ENCODE data around the gene FBXO47. TPM values are rescaled to one million over a fixed set of nuclear protein-coding genes. Genes with fewer than 3 reads are reported as not detected.

The FBXO47 gene
- total RNA-seq, 6 donors from 2014 or later, result not detected

DNA sequence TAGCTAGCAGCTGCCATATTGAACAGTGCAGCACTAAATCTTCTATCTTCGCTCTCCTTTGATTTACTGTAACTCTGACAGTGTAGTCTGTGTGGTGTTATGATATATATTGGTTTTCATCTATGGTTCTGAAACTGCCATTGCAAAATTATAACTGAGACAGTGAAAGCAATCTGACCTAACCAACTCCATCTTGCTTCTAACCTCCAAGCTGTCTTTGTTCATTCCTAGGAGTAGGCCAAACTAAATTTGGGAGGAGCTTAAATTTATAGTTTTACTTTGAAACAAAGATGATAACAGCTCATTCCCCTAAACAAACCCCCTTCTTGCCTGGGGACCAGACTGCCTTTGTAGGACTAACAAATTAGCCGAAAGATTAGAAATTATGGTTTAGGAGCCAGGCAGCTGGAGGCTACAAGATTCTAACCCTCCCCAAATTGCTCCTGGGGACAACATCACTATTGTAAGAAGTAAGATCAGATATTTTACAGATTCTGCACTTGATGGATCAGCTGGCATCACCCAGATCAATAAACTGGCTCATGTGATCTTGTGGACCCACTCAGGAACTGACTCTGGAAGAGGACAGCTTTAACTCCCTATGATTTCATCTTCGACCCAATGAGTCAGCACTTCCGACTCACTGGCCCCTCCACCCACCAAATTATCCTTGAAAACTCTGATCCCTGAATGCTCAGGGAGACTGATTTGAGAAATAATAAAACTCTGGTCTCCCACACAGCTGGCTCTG lies 47.0 kb upstream of the FBXO47 start:
- no peak overlapping the region for H3K27ac ChIP-seq
- no peak for DNase-seq
- ATAC-seq (ENCODE audit: low FRiP score in 2 of 2), result peak in 1 of 2 donors; percentile 82
- H3K4me1 ChIP-seq, result peaks cover 0 to 11% (median 3%) of the 10 kb centered on the region in 4 donors
- TF ChIP-seq POLR2AphosphoS5 (IDR thresholded peaks at IDR 0.05), result no peak
- TF ChIP-seq, protein P1, sequence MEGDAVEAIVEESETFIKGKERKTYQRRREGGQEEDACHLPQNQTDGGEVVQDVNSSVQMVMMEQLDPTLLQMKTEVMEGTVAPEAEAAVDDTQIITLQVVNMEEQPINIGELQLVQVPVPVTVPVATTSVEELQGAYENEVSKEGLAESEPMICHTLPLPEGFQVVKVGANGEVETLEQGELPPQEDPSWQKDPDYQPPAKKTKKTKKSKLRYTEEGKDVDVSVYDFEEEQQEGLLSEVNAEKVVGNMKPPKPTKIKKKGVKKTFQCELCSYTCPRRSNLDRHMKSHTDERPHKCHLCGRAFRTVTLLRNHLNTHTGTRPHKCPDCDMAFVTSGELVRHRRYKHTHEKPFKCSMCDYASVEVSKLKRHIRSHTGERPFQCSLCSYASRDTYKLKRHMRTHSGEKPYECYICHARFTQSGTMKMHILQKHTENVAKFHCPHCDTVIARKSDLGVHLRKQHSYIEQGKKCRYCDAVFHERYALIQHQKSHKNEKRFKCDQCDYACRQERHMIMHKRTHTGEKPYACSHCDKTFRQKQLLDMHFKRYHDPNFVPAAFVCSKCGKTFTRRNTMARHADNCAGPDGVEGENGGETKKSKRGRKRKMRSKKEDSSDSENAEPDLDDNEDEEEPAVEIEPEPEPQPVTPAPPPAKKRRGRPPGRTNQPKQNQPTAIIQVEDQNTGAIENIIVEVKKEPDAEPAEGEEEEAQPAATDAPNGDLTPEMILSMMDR (IDR thresholded peaks at IDR 0.05), result no peak
- no peak for TF ChIP-seq POLR2A (IDR thresholded peaks at IDR 0.05)
- no peak for TF ChIP-seq EP300 (IDR thresholded peaks at IDR 0.05)
- no peaks in the 10 kb centered on the region for H3K36me3 ChIP-seq
- H3K27me3 ChIP-seq, result no peaks in the 10 kb centered on the region
- no peak overlapping the region for H3K4me3 ChIP-seq
- no peaks in the 10 kb centered on the region for H3K9me3 ChIP-seq
- 84 to 87% methylated on average over 4 of the region's 4 CpGs for WGBS, 2 donors

DNA sequence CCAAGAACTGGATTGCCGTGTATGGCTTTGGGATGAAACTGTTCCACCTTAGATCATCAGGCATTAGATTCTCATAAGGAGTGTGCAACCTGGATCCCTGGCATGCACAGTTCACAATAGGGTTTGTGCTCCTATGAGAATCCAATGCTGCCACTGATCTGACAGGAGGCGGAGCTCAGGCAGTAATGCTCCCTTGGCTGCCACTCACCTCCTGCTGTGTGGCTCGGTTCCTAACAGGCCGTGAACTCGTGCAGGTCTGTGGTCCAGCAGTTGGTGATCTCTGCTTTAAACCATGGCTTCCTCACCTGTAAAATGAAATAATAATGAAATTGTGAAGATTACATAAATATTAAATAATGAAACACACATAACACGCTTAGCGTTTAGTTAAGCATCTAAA lies 45.5 kb upstream of the FBXO47 start:
- Histone ChIP-seq H3K36me3 (no peaks in the 10 kb centered on the region), H3K27ac (no peak overlapping the region), H3K27me3 (no peaks in the 10 kb centered on the region), H3K4me3 (no peak overlapping the region), H3K4me1 (peaks cover 0 to under 1% (median 0%) of the 10 kb centered on the region in 4 donors), H3K9me3 (no peaks in the 10 kb centered on the region)
- DNase-seq (no peak), ATAC-seq (ENCODE audit: low FRiP score in 2 of 2) (no peak)
- WGBS, 2 donors, result 91 to 94% methylated on average over 7 of the region's 7 CpGs
- TF ChIP-seq POLR2AphosphoS5 (IDR thresholded peaks at IDR 0.05), result no peak
- TF ChIP-seq POLR2A (IDR thresholded peaks at IDR 0.05), result no peak

- Histone ChIP-seq H3K9me3 (no peaks in the 10 kb centered on the region), H3K36me3 (no peaks in the 10 kb centered on the region), H3K4me1 (no peaks in the 10 kb centered on the region), H3K27me3 (no peaks in the 10 kb centered on the region), H3K4me3 (no peak overlapping the region), H3K27ac (no peak overlapping the region)
- no peak for TF ChIP-seq POLR2AphosphoS5 (IDR thresholded peaks at IDR 0.05)
- 67 to 69% methylated on average over 11 to 14 of the region's 14 CpGs for WGBS, 2 donors
- DNase-seq (peak in 1 of 2 donors; percentile 33), ATAC-seq (ENCODE audit: low FRiP score in 2 of 2) (no peak)
These were observed 44.8 kb upstream of the FBXO47 start for GRCh38 chr17:39011907-39012468.

GRCh38 chr17:39009581-39010001 lies 42.4 kb upstream of the FBXO47 start:
- 82 to 85% methylated on average over 3 of the region's 3 CpGs for WGBS, 2 donors
- H3K27me3 ChIP-seq, result no peaks in the 10 kb centered on the region
- ATAC-seq (ENCODE audit: low FRiP score in 2 of 2), result no peak

GRCh38 chr17:39008633-39009032 lies 41.4 kb upstream of the FBXO47 start:
- no peak for TF ChIP-seq POLR2A (IDR thresholded peaks at IDR 0.05)
- TF ChIP-seq, protein P1 (IDR thresholded peaks at IDR 0.05), result no peak
- TF ChIP-seq POLR2AphosphoS5 (IDR thresholded peaks at IDR 0.05), result no peak
- TF ChIP-seq EP300 (IDR thresholded peaks at IDR 0.05), result no peak
- Histone ChIP-seq H3K4me3 (no peak overlapping the region), H3K27ac (no peak overlapping the region), H3K36me3 (no peaks in the 10 kb centered on the region), H3K27me3 (no peaks in the 10 kb centered on the region), H3K9me3 (no peaks in the 10 kb centered on the region), H3K4me1 (peaks cover under 1 to 2% (median under 1%) of the 10 kb centered on the region in 4 donors)
- DNase-seq, result no peak
- 77 to 95% methylated on average over 2 of the region's 2 CpGs for WGBS, 2 donors
- ATAC-seq (ENCODE audit: low FRiP score in 2 of 2), result no peak

More at GRCh38 chr17:39009581-39010001, 42.4 kb upstream of the FBXO47 start:
- DNase-seq, result no peak
- Histone ChIP-seq H3K4me1 (no peaks in the 10 kb centered on the region), H3K27ac (no peak overlapping the region), H3K4me3 (no peak overlapping the region), H3K36me3 (no peaks in the 10 kb centered on the region), H3K9me3 (no peaks in the 10 kb centered on the region)
- TF ChIP-seq POLR2AphosphoS5 (IDR thresholded peaks at IDR 0.05) (no peak), EP300 (IDR thresholded peaks at IDR 0.05) (no peak)
- TF ChIP-seq, protein P1 (IDR thresholded peaks at IDR 0.05), result no peak

Measured in upper lobe of left lung (tissue), 6 donors.